Nephron (organoid): ENCODE results near the gene CSNK1G3.
"Not testable (repeated sequence)": the region's sequence is repeated elsewhere in the genome, so short reads cannot be mapped to it uniquely, and the experiment has no call there.

Experiments
- H3K27ac Mint-ChIP-seq, 3 experiments: 2 replicates each; pipeline ENCODE4 v1.8.0; 2020; ENCODE audit warnings: mixed read lengths in 3 of 3, mild to moderate bottlenecking in 2 of 3, moderate library complexity in 1 of 3
- H3K27me3 Mint-ChIP-seq: 2 replicates; pipeline ENCODE4 v1.8.0; 2021; ENCODE audit warnings: low read depth, mild to moderate bottlenecking, moderate library complexity, mixed read lengths
- H3K36me3 Mint-ChIP-seq: 2 replicates; pipeline ENCODE4 v1.8.0; 2020; ENCODE audit warnings: low read depth, mixed read lengths
- H3K4me1 Mint-ChIP-seq: 2 replicates; pipeline ENCODE4 v1.8.0; 2020; ENCODE audit warnings: mixed read lengths
- H3K4me3 Mint-ChIP-seq, 3 experiments: 2 replicates each; pipeline ENCODE4 v1.8.0; 2020; ENCODE audit warnings: mild to moderate bottlenecking in 3 of 3, mixed read lengths in 3 of 3, moderate library complexity in 2 of 3
- H3K9me3 Mint-ChIP-seq: 2 replicates; pipeline ENCODE4 v1.8.0; 2020; ENCODE audit warnings: mixed read lengths
- TF ChIP-seq, protein P1 (sequence below), 3 experiments: fragments of 200-600 bp; sonication (generic); IDR thresholded peaks; one replicate each; pipeline ENCODE4 v1.5.0; 2021; ENCODE audit warnings: antibody characterized with exemption in 3 of 3; ENCODE audit not compliant: unreplicated experiment in 3 of 3

The CSNK1G3 gene

DNA sequence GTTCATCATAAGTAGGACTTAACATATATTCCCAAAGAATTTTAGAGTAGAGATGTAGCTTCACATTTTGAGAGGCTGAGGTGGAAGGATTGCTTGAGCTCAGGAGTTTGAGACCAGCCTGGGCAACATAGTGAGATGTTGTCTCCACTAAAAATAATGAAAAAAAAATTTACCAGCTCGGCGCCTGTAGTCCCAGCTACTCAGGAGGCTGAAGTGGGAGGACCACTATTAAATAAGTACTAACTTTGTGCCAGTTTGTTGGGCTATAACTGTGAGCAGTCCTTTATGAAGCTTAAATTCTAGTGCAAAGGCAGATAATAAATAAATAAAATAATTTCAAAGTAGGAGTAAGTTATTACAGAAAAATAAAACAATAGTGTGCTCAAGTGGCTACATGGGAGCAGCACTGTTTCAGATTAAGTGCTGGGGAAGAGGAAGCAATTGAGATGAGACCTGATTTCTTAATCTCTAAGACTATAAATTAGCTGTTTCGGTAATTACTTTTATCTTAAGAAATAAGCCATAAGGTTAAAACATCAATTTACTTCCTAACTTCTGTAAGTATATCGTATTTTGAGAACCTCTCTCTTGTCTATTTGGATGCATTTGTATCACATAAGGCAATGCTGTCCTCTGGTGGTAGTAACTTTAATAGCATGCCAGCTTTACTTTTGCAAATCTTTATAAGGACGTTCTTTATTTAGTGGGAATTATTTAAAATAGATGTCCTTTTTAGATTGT is 98.9 kb downstream of the CSNK1G3 start:
- Mint-ChIP-seq H3K27ac (no peak overlapping the region), H3K4me1 (no peaks in the 10 kb centered on the region), H3K4me3 (no peak overlapping the region), H3K9me3 (no peaks in the 10 kb centered on the region), H3K27me3 (no peaks in the 10 kb centered on the region), H3K36me3 (peaks cover 34% of the 10 kb centered on the region)
- TF ChIP-seq, protein P1, sequence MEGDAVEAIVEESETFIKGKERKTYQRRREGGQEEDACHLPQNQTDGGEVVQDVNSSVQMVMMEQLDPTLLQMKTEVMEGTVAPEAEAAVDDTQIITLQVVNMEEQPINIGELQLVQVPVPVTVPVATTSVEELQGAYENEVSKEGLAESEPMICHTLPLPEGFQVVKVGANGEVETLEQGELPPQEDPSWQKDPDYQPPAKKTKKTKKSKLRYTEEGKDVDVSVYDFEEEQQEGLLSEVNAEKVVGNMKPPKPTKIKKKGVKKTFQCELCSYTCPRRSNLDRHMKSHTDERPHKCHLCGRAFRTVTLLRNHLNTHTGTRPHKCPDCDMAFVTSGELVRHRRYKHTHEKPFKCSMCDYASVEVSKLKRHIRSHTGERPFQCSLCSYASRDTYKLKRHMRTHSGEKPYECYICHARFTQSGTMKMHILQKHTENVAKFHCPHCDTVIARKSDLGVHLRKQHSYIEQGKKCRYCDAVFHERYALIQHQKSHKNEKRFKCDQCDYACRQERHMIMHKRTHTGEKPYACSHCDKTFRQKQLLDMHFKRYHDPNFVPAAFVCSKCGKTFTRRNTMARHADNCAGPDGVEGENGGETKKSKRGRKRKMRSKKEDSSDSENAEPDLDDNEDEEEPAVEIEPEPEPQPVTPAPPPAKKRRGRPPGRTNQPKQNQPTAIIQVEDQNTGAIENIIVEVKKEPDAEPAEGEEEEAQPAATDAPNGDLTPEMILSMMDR (IDR thresholded peaks at IDR 0.05; ENCODE audit: unreplicated experiment in 3 of 3), result peak; percentile 93 to 98 (median 96)

DNA sequence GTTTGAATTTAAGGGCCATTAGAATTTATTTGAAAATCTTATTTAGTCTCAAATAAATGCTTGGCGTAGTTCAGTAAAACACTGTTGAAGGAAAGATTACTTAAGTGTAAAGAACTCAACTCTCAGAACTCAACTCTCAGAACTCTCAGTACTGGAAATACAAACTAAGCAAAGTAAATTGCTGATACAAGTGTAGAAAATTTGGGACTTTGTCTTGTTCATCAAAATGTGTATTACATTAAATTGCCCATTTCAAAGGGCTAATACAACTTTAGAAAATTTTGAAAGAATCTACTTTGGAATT is 99.4 kb downstream of the CSNK1G3 start:
- Mint-ChIP-seq H3K4me3 (no peak overlapping the region), H3K9me3 (no peaks in the 10 kb centered on the region), H3K27ac (no peak overlapping the region), H3K27me3 (no peaks in the 10 kb centered on the region), H3K36me3 (peaks cover 34% of the 10 kb centered on the region), H3K4me1 (no peaks in the 10 kb centered on the region)
- TF ChIP-seq, protein P1 (IDR thresholded peaks at IDR 0.05; ENCODE audit: unreplicated experiment in 3 of 3), result no peak

DNA sequence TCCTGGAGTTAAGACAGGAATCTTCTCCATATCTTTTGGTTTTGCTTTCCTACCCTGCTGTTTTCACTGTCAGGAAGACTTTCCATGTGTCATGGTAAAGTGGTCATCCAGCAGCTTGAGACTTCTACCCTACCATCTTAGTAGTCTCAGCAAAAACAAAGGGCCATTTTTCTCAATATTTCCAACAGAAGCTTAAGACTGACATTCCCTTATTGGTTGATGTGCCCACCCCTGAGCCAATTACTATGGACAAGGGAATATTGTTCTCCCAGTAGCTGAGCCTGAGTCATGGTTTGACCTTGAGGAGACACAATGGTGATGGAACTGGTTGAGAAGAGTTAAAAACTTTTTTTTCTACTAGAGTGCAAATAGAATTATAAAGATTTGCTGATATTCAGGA is 105.6 kb downstream of the CSNK1G3 start:
- Mint-ChIP-seq H3K27ac (no peak overlapping the region), H3K4me3 (no peak overlapping the region), H3K9me3 (peaks cover 4% of the 10 kb centered on the region)

DNA sequence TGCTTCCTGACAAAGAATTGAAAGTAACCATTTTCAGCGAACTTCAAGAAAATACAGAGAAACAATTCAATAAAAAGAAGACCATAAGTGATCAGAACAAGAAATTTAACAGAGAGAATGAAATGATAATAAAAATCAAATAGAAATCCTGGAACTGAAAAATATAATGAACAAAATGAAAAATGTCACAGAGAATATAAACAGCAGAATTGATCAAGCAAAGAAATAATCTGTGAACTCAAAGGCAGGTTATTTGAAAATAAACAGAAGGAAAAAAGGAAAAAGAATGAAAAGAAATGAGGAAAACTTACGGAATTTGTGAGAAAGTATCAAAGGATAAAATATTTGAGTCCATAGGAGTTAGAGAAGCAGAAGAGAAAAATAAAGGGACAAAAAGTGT is 114.1 kb downstream of the CSNK1G3 start:
- H3K4me3 Mint-ChIP-seq, result no peak overlapping the region
- H3K36me3 Mint-ChIP-seq, result peaks cover 28% of the 10 kb centered on the region
- H3K9me3 Mint-ChIP-seq, result peaks cover 63% of the 10 kb centered on the region
- TF ChIP-seq, protein P1 (IDR thresholded peaks at IDR 0.05; ENCODE audit: unreplicated experiment in 3 of 3), result no peak
- H3K27ac Mint-ChIP-seq, result no peak overlapping the region
- no peaks in the 10 kb centered on the region for H3K27me3 Mint-ChIP-seq
- no peaks in the 10 kb centered on the region for H3K4me1 Mint-ChIP-seq

More for the DNA sequence above, 105.6 kb downstream of the CSNK1G3 start:
- TF ChIP-seq, protein P1 (IDR thresholded peaks at IDR 0.05; ENCODE audit: unreplicated experiment in 3 of 3), result no peak
- H3K4me1 Mint-ChIP-seq, result no peaks in the 10 kb centered on the region
- H3K36me3 Mint-ChIP-seq, result peaks cover 45% of the 10 kb centered on the region
- no peaks in the 10 kb centered on the region for H3K27me3 Mint-ChIP-seq

DNA sequence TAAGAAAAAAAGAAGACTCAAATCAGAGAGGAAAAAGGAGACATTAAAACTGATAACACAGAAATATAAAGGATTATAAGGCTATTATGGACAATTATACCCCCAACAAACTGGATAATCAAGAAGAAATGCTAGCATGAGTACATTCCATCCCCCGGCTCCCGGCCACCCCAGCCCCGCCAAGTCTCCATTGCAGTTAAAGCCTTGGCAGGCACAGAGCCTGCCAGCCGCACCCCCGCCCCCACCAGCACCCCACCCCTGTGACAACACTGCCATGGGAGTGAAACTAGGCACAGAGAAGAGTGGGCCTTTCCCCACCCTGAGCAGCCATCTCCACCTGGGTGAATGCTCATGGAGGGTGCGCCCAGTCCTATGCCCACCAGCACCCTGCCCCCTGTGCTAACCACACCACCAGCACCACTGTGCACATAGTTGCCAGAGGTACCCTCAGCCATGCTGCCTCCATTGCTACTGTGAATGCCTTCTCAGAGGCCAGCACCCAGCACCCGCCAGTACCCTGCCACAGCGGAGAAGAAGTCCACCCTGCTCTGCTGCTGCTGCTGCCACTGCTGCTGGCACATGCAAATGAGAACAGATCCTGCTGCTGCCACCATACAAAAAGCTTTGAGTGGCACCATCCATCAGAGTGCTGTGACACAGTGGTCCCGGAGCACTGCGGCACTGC is 117.0 kb downstream of the CSNK1G3 start:
- no peaks in the 10 kb centered on the region for H3K27me3 Mint-ChIP-seq
- H3K4me3 Mint-ChIP-seq, result no peak overlapping the region
- H3K27ac Mint-ChIP-seq, result no peak overlapping the region
- peaks cover 86% of the 10 kb centered on the region for H3K9me3 Mint-ChIP-seq
- H3K4me1 Mint-ChIP-seq, result no peaks in the 10 kb centered on the region
- TF ChIP-seq, protein P1 (IDR thresholded peaks at IDR 0.05; ENCODE audit: unreplicated experiment in 3 of 3), result no peak
- peaks cover 28% of the 10 kb centered on the region for H3K36me3 Mint-ChIP-seq

DNA sequence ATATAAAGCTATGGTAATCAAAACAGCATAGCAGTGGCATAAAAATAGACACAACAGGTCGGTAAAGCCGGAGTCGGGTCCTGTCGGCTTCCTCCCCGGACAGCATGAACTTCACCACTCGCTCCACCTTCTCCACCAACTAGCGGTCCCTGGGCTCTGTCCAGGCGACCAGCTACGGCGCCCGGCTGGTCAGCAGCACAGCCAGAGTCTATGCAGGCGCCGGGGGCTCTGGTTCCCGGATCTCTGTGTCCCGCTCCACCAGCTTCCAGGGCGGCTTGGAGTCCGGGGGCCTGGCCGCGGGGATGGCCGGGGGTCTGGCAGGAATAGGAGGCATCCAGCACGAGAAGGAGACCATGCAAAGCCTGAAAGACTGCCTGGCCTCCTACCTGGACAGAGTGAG is 124.0 kb downstream of the CSNK1G3 start:
- TF ChIP-seq, protein P1 (IDR thresholded peaks at IDR 0.05; ENCODE audit: unreplicated experiment in 3 of 3), result no peak
- peaks cover 45% of the 10 kb centered on the region for H3K9me3 Mint-ChIP-seq
- no peaks in the 10 kb centered on the region for H3K4me1 Mint-ChIP-seq
- peaks cover 1% of the 10 kb centered on the region for H3K36me3 Mint-ChIP-seq
- peaks cover 3% of the 10 kb centered on the region for H3K27me3 Mint-ChIP-seq
- H3K27ac Mint-ChIP-seq, result no peak overlapping the region
- no peak overlapping the region for H3K4me3 Mint-ChIP-seq

DNA sequence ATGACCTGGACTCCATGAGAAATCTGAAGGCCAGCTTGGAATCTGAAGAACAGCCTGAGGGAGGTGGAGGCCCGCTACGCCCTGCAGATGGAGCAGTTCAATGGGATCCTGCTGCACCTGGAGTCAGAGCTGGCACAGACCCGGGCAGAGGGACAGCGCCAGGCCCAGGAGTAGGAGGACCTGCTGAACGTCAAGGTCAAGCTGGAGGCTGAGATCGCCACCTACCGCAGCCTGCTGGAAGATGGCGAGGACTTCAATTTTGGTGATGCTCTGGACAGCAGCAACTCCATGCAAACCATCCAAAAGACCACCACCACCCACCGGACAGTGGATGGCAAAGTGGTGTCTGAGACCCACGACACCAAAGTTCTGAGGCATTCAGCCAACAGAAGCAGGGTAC is 125.1 kb downstream of the CSNK1G3 start:
- not testable (repeated sequence) for H3K27ac Mint-ChIP-seq, H3K4me3 Mint-ChIP-seq, H3K4me1 Mint-ChIP-seq, H3K36me3 Mint-ChIP-seq, H3K27me3 Mint-ChIP-seq
- H3K9me3 Mint-ChIP-seq, result peaks cover 34% of the 10 kb centered on the region
